ENCODE results near the gene PCLAF. TPM values are rescaled to one million over a fixed set of nuclear protein-coding genes. Genes with fewer than 3 reads are reported as not detected.

PCLAF gene, protein sequence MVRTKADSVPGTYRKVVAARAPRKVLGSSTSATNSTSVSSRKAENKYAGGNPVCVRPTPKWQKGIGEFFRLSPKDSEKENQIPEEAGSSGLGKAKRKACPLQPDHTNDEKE
- total RNA-seq (2016; rRNA removed; fragmentation: Illumina TruSeq; extraction: Trizol): 98.9 and 156 TPM in 2 replicates
- total RNA-seq (2016; cell fraction: cytosol; rRNA removed; fragmentation: Illumina TruSeq; extraction: Trizol; ENCODE audit: low read depth): 16.8 and 25.7 TPM in 2 replicates
- 100.0 and 162 TPM in 2 replicates for total RNA-seq (2016; cell fraction: insoluble cytoplasmic fraction; rRNA removed; fragmentation: Illumina TruSeq; extraction: Trizol)
- 45.0 and 48.8 TPM in 2 replicates for total RNA-seq (2016; cell fraction: membrane; rRNA removed; fragmentation: Illumina TruSeq; extraction: Trizol)
- 23.0 and 31.6 TPM in 2 replicates for total RNA-seq (2016; cell fraction: nucleus; rRNA removed; fragmentation: Illumina TruSeq; extraction: Trizol)
- polyA plus RNA-seq (2011; rRNA removed): 60.9 and 98.6 TPM in 2 replicates
- polyA plus RNA-seq (2011; cell fraction: cytosol; rRNA removed): 24.4 and 36.5 TPM in 2 replicates
- polyA plus RNA-seq (2011; cell fraction: nucleus; rRNA removed): 8.8 and 10.1 TPM in 2 replicates
- polyA plus RNA-seq (2012): 33.4 and 59.0 TPM in 2 replicates
- 45.9 and 53.2 TPM in 2 replicates for polyA plus RNA-seq (2016; cell fraction: cytosol; fragmentation: Illumina TruSeq; extraction: Trizol; ENCODE audit: low read depth)
- polyA plus RNA-seq (2016; cell fraction: insoluble cytoplasmic fraction; fragmentation: Illumina TruSeq; extraction: Trizol; ENCODE audit: low read depth): 264 and 283 TPM in 2 replicates
- polyA plus RNA-seq (2016; cell fraction: membrane; fragmentation: Illumina TruSeq; extraction: Trizol; ENCODE audit: low read depth): 88.0 and 89.6 TPM in 2 replicates
- polyA plus RNA-seq (2016; cell fraction: nucleus; fragmentation: Illumina TruSeq; extraction: Trizol; ENCODE audit: insufficient read depth, low read depth): 94.7 and 113 TPM in 2 replicates
- 31.1 and 230 TPM in 2 replicates for polyA minus RNA-seq (2011; rRNA and poly(A)+ RNA removed; ENCODE audit: low replicate concordance)
- 11.0 and 13.7 TPM in 2 replicates for polyA minus RNA-seq (2011; cell fraction: cytosol; rRNA and poly(A)+ RNA removed)
- 9.8 and 10.4 TPM in 2 replicates for polyA minus RNA-seq (2011; cell fraction: nucleus; rRNA and poly(A)+ RNA removed)
- percentile 72 among the genes with signal in this experiment for Bru-seq, nascent RNA
- percentile 86 among the genes with signal in this experiment for BruChase-seq, experiment 1, labeled RNA remaining after a 6-hour chase
- percentile 80 among the genes with signal in this experiment for BruChase-seq, experiment 2, labeled RNA remaining after a 2-hour chase
- long read RNA-seq, experiment 1, transcript PCLAF-201 (4 exons, 2,194 nt): major isoform, 194 of 218 reads
- long read RNA-seq, experiment 1, transcript PCLAF-202 (3 exons, 911 nt): minor isoform, 23 of 218 reads
- long read RNA-seq, experiment 1, partial matches to known transcripts: 1 of 218 reads
- long read RNA-seq, experiment 1, other reads (novel, unspliced or antisense): 0 of 218 reads
- long read RNA-seq, experiment 2, transcript PCLAF-201 (4 exons, 2,194 nt): major isoform, 15 of 33 reads
- long read RNA-seq, experiment 2, partial matches to known transcripts: 0 of 33 reads
- long read RNA-seq, experiment 2, other reads (novel, unspliced or antisense): 14 of 33 reads

DNA sequence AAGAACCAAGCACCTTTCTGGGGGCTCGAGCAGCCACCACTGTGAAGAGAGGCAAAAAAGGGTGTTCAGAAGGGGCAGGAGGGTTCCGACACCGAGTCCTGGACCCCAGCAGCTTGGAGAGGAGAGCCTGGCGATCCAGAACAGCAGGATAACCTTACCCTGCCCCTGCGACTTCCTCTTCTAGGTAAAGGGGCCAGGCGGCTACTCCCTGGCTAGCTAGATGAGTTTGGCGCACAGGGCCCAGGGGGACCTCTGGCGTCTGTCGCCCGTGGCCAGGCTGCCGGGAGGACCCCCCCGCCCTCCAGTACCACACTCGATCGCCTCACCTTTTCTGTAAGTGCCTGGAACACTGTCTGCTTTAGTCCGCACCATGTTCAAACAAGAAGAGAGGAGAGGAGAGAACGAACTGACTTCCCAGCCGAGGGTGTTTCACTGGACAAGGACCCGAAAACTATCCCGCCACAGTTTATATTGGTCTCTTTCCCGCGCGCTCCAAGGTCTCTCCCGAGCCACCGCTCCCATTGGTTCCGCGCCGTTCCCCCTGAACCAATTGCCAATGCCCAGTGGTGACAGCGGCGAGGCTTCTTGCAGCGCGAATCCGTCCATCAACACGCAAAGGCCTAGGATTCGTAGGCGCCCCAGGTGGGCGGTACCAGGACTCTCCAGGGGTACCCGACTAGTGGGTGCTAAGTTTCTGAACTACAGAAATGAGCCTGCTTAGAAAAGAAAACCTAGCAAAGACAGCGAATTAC, at the start of gene PCLAF:
Gene PCLAF, minus strand, starts transcription at position 442 of the 752 bp plus-strand sequence. Its CDS starts 70 bp downstream, at position 372.
- in situ Hi-C loops (cut with HindIII; ENCODE audit: extremely low pct_ligation_motif_present, low pct_unique_long_range_greater_than_20kb): no loop called here
- POLR2A ChIA-PET: no interaction called here
- BruUV-seq (replicated peaks): TSS peak; percentile 85
- Histone ChIP-seq H3K79me2 (ENCODE audit: insufficient read depth, low read length) (peaks cover 26% of the 10 kb centered on the region), H3K4me3 (replicated peaks in 1 of 3; ENCODE audit: insufficient read depth in 1 of 3, low read depth in 2 of 3, low read length in 3 of 3) (peak within 1 kb of the TSS; percentile 63 to 85 (median 76)), H3K36me3 (replicated peaks in 1 of 2; ENCODE audit: control insufficient read depth in 1 of 2, insufficient read depth in 2 of 2, low read length in 2 of 2) (peaks cover 0 to 4% of the 10 kb centered on the region in 2 experiments; a peak in 1 of 5 replicates), H3K4me1 (ENCODE audit: insufficient read depth, low read length) (peaks cover 32% of the 10 kb centered on the region), H3K27me3 (ENCODE audit: control insufficient read depth in 1 of 2, insufficient read depth in 2 of 2, low read length in 2 of 2) (no peaks in the 10 kb centered on the region; a peak in 1 of 5 replicates), H2AFZ (ENCODE audit: low read length) (peak within 1 kb of the TSS; percentile 50), H4K20me1 (ENCODE audit: insufficient read depth, low read length) (no peaks in the 10 kb centered on the region), H3K4me2 (ENCODE audit: low read depth, low read length) (peak within 1 kb of the TSS; percentile 86), H3K27ac (ENCODE audit: extremely low read length, insufficient read depth, low read length) (peak within 1 kb of the TSS; percentile 58), H3K9me3 (ENCODE audit: low read length) (no peaks in the 10 kb centered on the region), H3K9ac (ENCODE audit: insufficient read depth, low read depth, low read length) (peak within 1 kb of the TSS; percentile 77)
- WGBS (ENCODE audit: low lambda C conversion rate): under 1% methylated on average over 31 of the region's 38 CpGs
- CTCF ChIA-PET (ENCODE audit: low intra/inter-chr PET ratio, low total read pairs): no interaction called here
- FAIRE-seq: peak; percentile 85
- peak; percentile 99 for ATAC-seq
- intact Hi-C loops (cut with micrococcal nuclease; ENCODE audit: unreplicated experiment): no loop called here
- peak; percentile 96 for DNase-seq (ENCODE audit: low spot score)
- TF ChIP-seq FLYWCH1 (CRISPR knock-in tag; IDR thresholded peaks at IDR 0.05) (no peak), MAFF (IDR thresholded peaks at IDR 0.05; ENCODE audit: low read depth, low read length) (no peak), FOXK1 (CRISPR knock-in tag; IDR thresholded peaks at IDR 0.05; ENCODE audit: borderline replicate concordance, low read depth) (0 out of 2 replicates have a peak, but pooled peaks have one; percentile 14), MIER2 (CRISPR knock-in tag; IDR thresholded peaks at IDR 0.05) (no peak), STAG1 (CRISPR knock-in tag; IDR thresholded peaks at IDR 0.05) (peak; percentile 51), MBD4 (IDR thresholded peaks at IDR 0.05; ENCODE audit: borderline replicate concordance, low read length) (no peak), DMAP1 (CRISPR knock-in tag; IDR thresholded peaks at IDR 0.05) (0 out of 2 replicates have a peak, but pooled peaks have one; percentile 55), STAT5B (CRISPR knock-in tag; IDR thresholded peaks at IDR 0.05) (no peak), GABPB1 (CRISPR knock-in tag; IDR thresholded peaks at IDR 0.05) (no peak; the same call in none of the 2 replicates), ETV6 (CRISPR knock-in tag; conservative IDR thresholded peaks at IDR 0.05) (no peak), JARID2 (CRISPR knock-in tag; IDR thresholded peaks at IDR 0.05; ENCODE audit: insufficient replicate concordance) (no peak), NFE2L2 (IDR thresholded peaks at IDR 0.05; ENCODE audit: low read length) (no peak), KDM6A (CRISPR knock-in tag; IDR thresholded peaks at IDR 0.05; ENCODE audit: low read depth) (no peak), ZBTB7B (CRISPR knock-in tag; IDR thresholded peaks at IDR 0.05) (no peak)
- TF ChIP-seq, protein P1, sequence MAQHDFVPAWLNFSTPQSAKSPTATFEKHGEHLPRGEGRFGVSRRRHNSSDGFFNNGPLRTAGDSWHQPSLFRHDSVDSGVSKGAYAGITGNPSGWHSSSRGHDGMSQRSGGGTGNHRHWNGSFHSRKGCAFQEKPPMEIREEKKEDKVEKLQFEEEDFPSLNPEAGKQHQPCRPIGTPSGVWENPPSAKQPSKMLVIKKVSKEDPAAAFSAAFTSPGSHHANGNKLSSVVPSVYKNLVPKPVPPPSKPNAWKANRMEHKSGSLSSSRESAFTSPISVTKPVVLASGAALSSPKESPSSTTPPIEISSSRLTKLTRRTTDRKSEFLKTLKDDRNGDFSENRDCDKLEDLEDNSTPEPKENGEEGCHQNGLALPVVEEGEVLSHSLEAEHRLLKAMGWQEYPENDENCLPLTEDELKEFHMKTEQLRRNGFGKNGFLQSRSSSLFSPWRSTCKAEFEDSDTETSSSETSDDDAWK (CRISPR knock-in tag; IDR thresholded peaks at IDR 0.05): no peak
- TF ChIP-seq, protein P2, sequence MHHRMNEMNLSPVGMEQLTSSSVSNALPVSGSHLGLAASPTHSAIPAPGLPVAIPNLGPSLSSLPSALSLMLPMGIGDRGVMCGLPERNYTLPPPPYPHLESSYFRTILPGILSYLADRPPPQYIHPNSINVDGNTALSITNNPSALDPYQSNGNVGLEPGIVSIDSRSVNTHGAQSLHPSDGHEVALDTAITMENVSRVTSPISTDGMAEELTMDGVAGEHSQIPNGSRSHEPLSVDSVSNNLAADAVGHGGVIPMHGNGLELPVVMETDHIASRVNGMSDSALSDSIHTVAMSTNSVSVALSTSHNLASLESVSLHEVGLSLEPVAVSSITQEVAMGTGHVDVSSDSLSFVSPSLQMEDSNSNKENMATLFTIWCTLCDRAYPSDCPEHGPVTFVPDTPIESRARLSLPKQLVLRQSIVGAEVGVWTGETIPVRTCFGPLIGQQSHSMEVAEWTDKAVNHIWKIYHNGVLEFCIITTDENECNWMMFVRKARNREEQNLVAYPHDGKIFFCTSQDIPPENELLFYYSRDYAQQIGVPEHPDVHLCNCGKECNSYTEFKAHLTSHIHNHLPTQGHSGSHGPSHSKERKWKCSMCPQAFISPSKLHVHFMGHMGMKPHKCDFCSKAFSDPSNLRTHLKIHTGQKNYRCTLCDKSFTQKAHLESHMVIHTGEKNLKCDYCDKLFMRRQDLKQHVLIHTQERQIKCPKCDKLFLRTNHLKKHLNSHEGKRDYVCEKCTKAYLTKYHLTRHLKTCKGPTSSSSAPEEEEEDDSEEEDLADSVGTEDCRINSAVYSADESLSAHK (CRISPR knock-in tag; IDR thresholded peaks at IDR 0.05; ENCODE audit: borderline replicate concordance): no peak

All from HepG2 (cell line).